GM10266 (cell line): ENCODE results near the gene MYZAP.

ENCODE experiments used
- DNase-seq: peaks from one replicate; pipeline ENCODE4 v3.0.0; 2012; ENCODE audit errors: extremely low spot score
- CTCF ChIP-seq: IDR thresholded peaks from 2 replicates; pipeline ENCODE4 v1.5.1; 2012; ENCODE audit warnings: mild to moderate bottlenecking, low read depth; ENCODE audit not compliant: control insufficient read depth, insufficient read depth; ENCODE audit errors: missing control alignments

The MYZAP gene

GRCh38 chr15:57665194-57665593 is 73.5 kb downstream of the MYZAP start:
- DNase-seq, result no peak
- no peak for TF ChIP-seq CTCF

GRCh38 chr15:57665939-57666338 is 74.2 kb downstream of the MYZAP start:
- DNase-seq, result no peak
- TF ChIP-seq CTCF, result no peak

GRCh38 chr15:57667171-57667849 is 75.6 kb downstream of the MYZAP start:
- DNase-seq, result no peak
- no peak for TF ChIP-seq CTCF

- no peak for DNase-seq
Measured at GRCh38 chr15:57668016-57668415, 76.3 kb downstream of the MYZAP start.

GRCh38 chr15:57671636-57672035 is 79.9 kb downstream of the MYZAP start:
- DNase-seq, result no peak
- TF ChIP-seq CTCF, result no peak

More at GRCh38 chr15:57668016-57668415, 76.3 kb downstream of the MYZAP start:
- TF ChIP-seq CTCF, result no peak

GRCh38 chr15:57675481-57676181 is 83.9 kb downstream of the MYZAP start:
- no peak for TF ChIP-seq CTCF
- DNase-seq, result no peak

- DNase-seq, result no peak
- no peak for TF ChIP-seq CTCF
Measured at GRCh38 chr15:57676585-57676984, 84.9 kb downstream of the MYZAP start.
